Medulla oblongata (tissue), 1 donor: ENCODE results near the gene LIPT1.
A peak's percentile ranks its signal among the peaks of the same experiment; 100 is the strongest.
"Not testable (repeated sequence)": the region's sequence is repeated elsewhere in the genome, so short reads cannot be mapped to it uniquely, and the experiment has no call there.

Experiments
- DNase-seq: peaks from one replicate; pipeline ENCODE4 v3.0.0-alpha.2; 2015; ENCODE audit errors: extremely low spot score

Gene LIPT1

GRCh38 chr2:99154643-99155536 lies at the start of gene LIPT1, which contains the start of gene TSGA10:
Gene LIPT1 (plus strand): TSS chr2:99154967. CDS start chr2:99161958, 6,991 bp downstream.
Gene TSGA10 (minus strand): TSS chr2:99154942. CDS start chr2:99109439, 45,503 bp downstream.
- DNase-seq: peak; percentile 93

- no peak for DNase-seq
Measured at GRCh38 chr2:99106913-99107312, 47.9 kb upstream of the LIPT1 start.

- no peak for DNase-seq
Measured at GRCh38 chr2:99111236-99111635, 43.5 kb upstream of the LIPT1 start.

- no peak for DNase-seq
Measured at GRCh38 chr2:99111945-99112344, 42.8 kb upstream of the LIPT1 start.

- DNase-seq: peak; percentile 56
Measured at GRCh38 chr2:99112617-99113016, 42.1 kb upstream of the LIPT1 start.

- DNase-seq: no peak
Measured at GRCh38 chr2:99127981-99128380, 26.8 kb upstream of the LIPT1 start.

GRCh38 chr2:99135044-99135556 lies 19.7 kb upstream of the LIPT1 start:
- not testable (repeated sequence) for DNase-seq

- no peak for DNase-seq
Measured at GRCh38 chr2:99139003-99139402, 15.8 kb upstream of the LIPT1 start.

GRCh38 chr2:99140056-99140859 lies 14.5 kb upstream of the LIPT1 start:
- DNase-seq: peak; percentile 50

GRCh38 chr2:99140860-99141109 lies 14.0 kb upstream of the LIPT1 start:
- no peak for DNase-seq

- DNase-seq: peak; percentile 96
Measured at GRCh38 chr2:99141110-99142108, 13.4 kb upstream of the LIPT1 start, which contains the start of gene C2orf15. Gene C2orf15 (plus strand): TSS chr2:99141707. CDS start chr2:99150559, 8,852 bp downstream.

GRCh38 chr2:99150706-99151105 lies 4.1 kb upstream of the LIPT1 start:
- no peak for DNase-seq

- DNase-seq: no peak
Measured at GRCh38 chr2:99152199-99152895, 2.4 kb upstream of the LIPT1 start.

GRCh38 chr2:99153921-99154604 lies 704 bp upstream of the LIPT1 start:
- peak; percentile 46 for DNase-seq

- no peak for DNase-seq
Measured at GRCh38 chr2:99156891-99157290, 2.1 kb downstream of the LIPT1 start.

- DNase-seq: no peak
Measured at GRCh38 chr2:99158599-99158998, 3.8 kb downstream of the LIPT1 start.

- no peak for DNase-seq
Measured at GRCh38 chr2:99159594-99159993, 4.8 kb downstream of the LIPT1 start.

GRCh38 chr2:99166218-99166617 lies 11.5 kb downstream of the LIPT1 start:
- no peak for DNase-seq

GRCh38 chr2:99169534-99169933 lies 14.8 kb downstream of the LIPT1 start:
- no peak for DNase-seq
